HG03575 (cell line): ENCODE results near the gene SAG.
"Not testable (repeated sequence)": the region's sequence is repeated elsewhere in the genome, so short reads cannot be mapped to it uniquely, and the experiment has no call there.

ENCODE experiments used
- ATAC-seq: cut with Tn5 transposase; IDR thresholded peaks from one replicate; pipeline ENCODE4 v1.9.1; 2021; ENCODE audit not compliant: unreplicated experiment, insufficient number of reproducible peaks, low FRiP score; ENCODE audit errors: extremely low read depth

The SAG gene

GRCh38 chr2:233368756-233369155 lies 61.1 kb downstream of the SAG start:
- no peak for ATAC-seq

- no peak for ATAC-seq
Measured at GRCh38 chr2:233369462-233369861, 61.8 kb downstream of the SAG start.

DNA sequence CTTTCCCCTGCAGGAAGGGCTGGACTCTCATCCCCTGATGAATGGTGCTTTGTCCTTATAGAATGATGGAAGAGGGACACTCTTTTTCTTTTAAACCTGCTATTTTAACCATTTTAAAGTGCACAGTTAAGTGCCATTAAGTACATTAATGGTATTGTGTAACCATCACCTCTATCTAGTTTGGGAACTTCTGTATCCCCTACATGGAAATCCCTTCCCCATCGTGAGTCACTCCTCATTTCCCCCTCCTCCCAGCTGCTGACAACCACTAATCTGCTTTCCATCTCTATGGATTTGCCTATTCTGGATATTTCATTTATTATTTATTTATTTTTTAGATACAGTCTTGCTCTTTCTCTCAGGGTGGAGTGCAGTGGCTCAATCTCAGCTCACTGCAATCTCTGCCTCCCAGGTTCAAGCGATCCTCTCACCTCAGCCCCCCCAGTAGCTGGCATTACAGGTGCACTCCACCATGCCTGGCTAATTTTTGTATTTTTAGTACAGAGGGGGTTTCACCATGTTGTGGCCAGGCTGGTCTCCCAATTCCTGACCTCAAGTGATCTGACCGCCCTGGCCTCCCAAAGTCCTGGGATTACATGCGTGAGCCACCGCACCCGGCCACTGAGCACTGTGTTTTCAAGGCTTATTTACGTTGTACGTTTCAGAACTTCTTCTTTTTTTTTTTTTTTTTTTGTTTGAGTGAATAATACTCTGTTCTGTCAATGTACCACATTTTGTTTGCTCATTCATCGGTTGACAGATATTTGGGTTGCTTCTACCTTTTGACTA lies 62.5 kb downstream of the SAG start:
- ATAC-seq, result no peak

- no peak for ATAC-seq
Measured at GRCh38 chr2:233371641-233372040, 64.0 kb downstream of the SAG start.

DNA sequence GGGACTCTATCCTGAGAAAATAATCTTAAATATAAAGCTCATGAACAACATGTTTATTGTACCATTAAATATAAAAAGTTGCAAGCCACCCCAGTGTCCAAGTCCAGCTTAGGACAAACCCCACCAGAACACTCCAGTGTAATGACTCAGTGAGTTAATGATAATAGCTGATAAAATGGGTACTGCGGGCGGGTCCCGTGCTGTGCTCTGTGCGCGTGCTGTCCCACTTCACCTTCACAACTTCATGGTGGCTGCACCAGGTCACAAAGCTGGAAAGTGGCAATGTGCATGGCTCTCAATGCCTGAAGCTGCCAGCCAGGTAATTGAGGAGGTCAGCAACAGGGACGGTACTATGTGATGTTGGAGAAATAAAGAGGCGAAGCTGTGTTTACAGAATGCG lies 65.2 kb downstream of the SAG start:
- no peak for ATAC-seq

- no peak for ATAC-seq
Measured at GRCh38 chr2:233373316-233373715, 65.7 kb downstream of the SAG start.

- not testable (repeated sequence) for ATAC-seq
Measured at GRCh38 chr2:233374776-233375175, 67.2 kb downstream of the SAG start.

GRCh38 chr2:233375490-233376314 lies 68.1 kb downstream of the SAG start:
- no peak for ATAC-seq

- ATAC-seq, result no peak
Measured at GRCh38 chr2:233379034-233379433, 71.4 kb downstream of the SAG start.

GRCh38 chr2:233379441-233379840 lies 71.8 kb downstream of the SAG start:
- no peak for ATAC-seq

GRCh38 chr2:233380132-233380895 lies 72.7 kb downstream of the SAG start:
- ATAC-seq, result no peak

GRCh38 chr2:233380995-233381637 lies 73.5 kb downstream of the SAG start:
- ATAC-seq, result no peak

DNA sequence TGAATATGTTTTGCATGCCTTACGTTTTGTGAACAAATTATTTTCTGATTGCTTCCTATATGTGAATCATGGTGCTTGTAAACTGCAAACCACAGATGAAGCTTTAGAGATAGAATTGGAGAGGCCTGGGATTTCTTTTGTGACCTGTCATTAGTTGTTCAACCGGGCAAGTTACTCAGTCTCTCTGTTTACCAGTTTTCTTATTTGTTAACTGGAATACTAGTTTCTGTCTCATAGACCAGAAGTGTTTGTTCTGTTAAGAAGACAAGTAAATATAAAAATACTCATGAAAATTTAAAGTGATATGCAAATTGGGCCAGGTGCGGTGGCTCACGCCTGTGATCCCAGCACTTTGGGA lies 74.0 kb downstream of the SAG start:
- no peak for ATAC-seq

GRCh38 chr2:233384015-233384414 lies 76.4 kb downstream of the SAG start:
- no peak for ATAC-seq

DNA sequence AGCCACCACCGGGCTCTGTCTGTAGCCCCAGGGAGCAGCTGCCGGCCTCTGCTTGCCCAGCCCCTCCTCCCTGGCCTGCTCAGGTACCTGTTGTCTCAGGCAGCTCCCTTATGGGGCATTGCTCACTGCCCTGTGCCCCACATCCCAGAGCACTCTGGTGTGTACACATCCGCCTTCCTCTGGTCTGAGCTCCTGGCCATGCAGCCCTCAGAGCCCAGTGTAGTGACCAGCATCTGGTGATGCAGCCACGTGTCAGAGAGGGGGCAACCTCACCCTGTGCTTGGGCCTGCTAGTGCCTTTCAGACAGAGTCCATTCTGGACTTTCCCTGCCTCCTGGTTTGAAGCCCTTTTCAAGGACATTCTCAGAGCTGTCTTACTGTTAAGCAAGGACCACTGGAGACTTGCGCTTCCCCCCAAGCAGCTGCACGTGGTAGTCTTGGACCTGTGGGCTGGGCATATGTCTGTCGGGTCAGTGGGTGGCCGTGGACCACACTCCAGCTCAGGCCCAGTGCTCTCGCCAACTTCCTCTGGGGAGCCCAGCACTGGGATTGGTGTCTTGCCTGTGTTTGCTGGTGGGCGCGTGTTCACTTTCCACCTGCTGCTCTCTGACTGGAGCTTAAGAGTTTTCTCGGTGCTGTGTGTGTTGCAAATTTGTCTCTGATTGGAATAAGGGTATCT lies 77.3 kb downstream of the SAG start:
- ATAC-seq, result no peak

DNA sequence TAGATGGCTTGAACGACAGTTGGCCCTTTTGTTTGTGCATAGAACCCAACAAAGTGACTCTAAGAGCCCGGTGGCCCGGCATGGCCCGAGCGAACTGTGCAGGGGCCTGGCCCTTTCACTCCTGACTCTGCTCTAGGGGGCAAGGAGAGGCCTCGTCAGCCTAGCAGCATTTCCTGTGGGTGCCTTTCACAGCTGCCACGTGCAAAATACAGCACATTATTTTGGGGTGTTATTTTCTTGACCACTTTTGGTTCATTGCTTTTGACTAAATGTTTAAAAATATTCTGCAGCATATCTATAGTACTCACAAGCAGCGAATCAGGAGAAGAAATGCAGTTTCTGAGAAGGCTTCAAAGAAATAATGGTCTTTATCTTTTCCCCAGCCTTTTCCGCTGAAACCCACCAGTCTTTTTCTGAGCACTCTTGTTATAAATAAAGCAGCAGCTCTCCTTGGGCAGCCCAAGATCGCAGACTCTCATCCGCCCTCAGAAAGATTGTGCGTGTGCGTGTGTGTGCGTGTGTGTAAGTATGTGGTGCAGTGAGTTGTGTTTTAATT lies 78.0 kb downstream of the SAG start:
- ATAC-seq, result no peak

GRCh38 chr2:233386382-233387041 lies 78.9 kb downstream of the SAG start:
- ATAC-seq, result no peak

DNA sequence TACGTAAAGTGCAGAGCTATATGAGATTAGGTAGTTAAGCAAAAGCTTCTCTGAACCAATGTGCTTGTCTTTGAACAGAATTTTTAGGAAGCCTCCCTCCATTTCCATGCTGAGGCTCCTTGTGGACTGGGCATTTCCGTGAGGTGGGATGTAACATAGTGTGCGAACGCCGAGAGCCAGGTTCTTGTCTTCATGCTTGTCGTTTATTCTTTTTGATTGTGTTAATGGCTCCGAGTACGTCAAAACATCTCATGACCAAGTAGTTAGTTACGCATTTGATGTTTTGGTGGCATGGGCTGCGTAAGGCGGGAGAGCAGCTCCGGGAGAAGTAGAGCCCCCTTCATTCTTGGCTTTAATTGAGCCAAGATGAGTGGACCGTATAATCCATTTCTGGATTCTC lies 79.6 kb downstream of the SAG start:
- no peak for ATAC-seq
